ENCODE measurements around the gene PWWP2B.
A peak's percentile ranks its signal among the peaks of the same experiment; 100 is the strongest.
"Not testable (repeated sequence)": the region's sequence is repeated elsewhere in the genome, so short reads cannot be mapped to it uniquely, and the experiment has no call there.

Gene PWWP2B

GRCh38 chr10:132435320-132435719, 38.3 kb downstream of the PWWP2B start:
- not testable (repeated sequence) for DNase-seq

GRCh38 chr10:132436096-132436495, 39.1 kb downstream of the PWWP2B start:
- not testable (repeated sequence) for DNase-seq

GRCh38 chr10:132436861-132437410, 39.9 kb downstream of the PWWP2B start:
- no peak for DNase-seq

GRCh38 chr10:132437541-132437950, 40.5 kb downstream of the PWWP2B start:
- no peak for DNase-seq

GRCh38 chr10:132438091-132439024, 41.4 kb downstream of the PWWP2B start:
- DNase-seq, result no peak

- no peak for DNase-seq
Measured at GRCh38 chr10:132439025-132439388, 42.0 kb downstream of the PWWP2B start.

GRCh38 chr10:132439424-132440163, 42.6 kb downstream of the PWWP2B start:
- no peak for DNase-seq

- DNase-seq, result no peak
Measured at GRCh38 chr10:132440791-132441565, 44.0 kb downstream of the PWWP2B start.

- no peak for DNase-seq
Measured at GRCh38 chr10:132441818-132442524, 45.0 kb downstream of the PWWP2B start.

GRCh38 chr10:132442636-132443035, 45.6 kb downstream of the PWWP2B start:
- DNase-seq, result no peak

- peak; percentile 81 for DNase-seq
Measured at GRCh38 chr10:132443605-132443982, 46.6 kb downstream of the PWWP2B start.

GRCh38 chr10:132443983-132444876, 47.2 kb downstream of the PWWP2B start:
- no peak for DNase-seq

GRCh38 chr10:132444877-132445351, 47.9 kb downstream of the PWWP2B start:
- DNase-seq, result no peak

- DNase-seq, result no peak
Measured at GRCh38 chr10:132445516-132446194, 48.7 kb downstream of the PWWP2B start.

- no peak for DNase-seq
Measured at GRCh38 chr10:132446195-132446581, 49.2 kb downstream of the PWWP2B start.

GRCh38 chr10:132446661-132447445, 49.9 kb downstream of the PWWP2B start:
- peak; percentile 73 for DNase-seq

GRCh38 chr10:132447446-132448247, 50.6 kb downstream of the PWWP2B start:
- peak; percentile 59 for DNase-seq

- DNase-seq, result peak; percentile 34
Measured at GRCh38 chr10:132448248-132448731, 51.3 kb downstream of the PWWP2B start.

All from activated naive CD4-positive, alpha-beta T cell treated with anti-CD3 and anti-CD28 coated beads, Interleukin-2, amount 50 U/mL, for 16 hours (primary cell).